HepG2 (cell line): Measurements from ENCODE around the gene DNAJC4. TPM values are rescaled to one million over a fixed set of nuclear protein-coding genes. Genes with fewer than 3 reads are reported as not detected.

Source experiments
- AKAP8 ChIP-seq: sonication (generic); formaldehyde crosslinking; IDR thresholded peaks from 2 replicates; pipeline ENCODE4 v1.5.1; 2020; ENCODE audit warnings: mild to moderate bottlenecking, missing genetic modification reagents
- CCAR2 ChIP-seq: fragments of 200-400 bp; formaldehyde crosslinking; optimal IDR thresholded peaks from 2 replicates; pipeline ENCODE3; 2018; ENCODE audit warnings: low read depth, mild to moderate bottlenecking, low read length, moderate library complexity
- HNF4A ChIP-seq: sonication (generic); formaldehyde crosslinking; IDR thresholded peaks from 2 replicates; pipeline ENCODE4 v1.4.0; 2020; ENCODE audit warnings: missing genetic modification reagents
- MAZ ChIP-seq, 2 experiments: sonication (generic) in 1 of 2; formaldehyde crosslinking in 1 of 2; IDR thresholded peaks; 2 replicates each; pipeline versions ENCODE4 v1.5.0 to v1.6.1; 2012 to 2020; ENCODE audit warnings: low read depth in 2 of 2, mild to moderate bottlenecking in 2 of 2, borderline replicate concordance in 1 of 2, improper control_type of control experiment in 1 of 2, low read length in 1 of 2, missing genetic modification reagents in 1 of 2, moderate library complexity in 1 of 2
- MBNL3 ChIP-seq: fragments of 250-450 bp; sonication (Bioruptor Pico); conservative IDR thresholded peaks from 2 replicates; pipeline ENCODE4 v1.8.0; 2022; ENCODE audit warnings: mild to moderate bottlenecking, inconsistent platforms
- MIER3 ChIP-seq: IDR thresholded peaks from 2 replicates; pipeline ENCODE4 v1.6.1; 2016; ENCODE audit warnings: missing compliant biosample characterization, borderline replicate concordance
- NCOA1 ChIP-seq: sonication (generic); formaldehyde crosslinking; IDR thresholded peaks from 2 replicates; pipeline ENCODE4 v1.9.0; 2021; ENCODE audit warnings: missing genetic modification reagents
- NFYB ChIP-seq: sonication (generic); formaldehyde crosslinking; IDR thresholded peaks from 2 replicates; pipeline ENCODE4 v1.4.0; 2020; ENCODE audit warnings: missing genetic modification reagents
- POLR2AphosphoS5 ChIP-seq: IDR thresholded peaks from 2 replicates; pipeline ENCODE4 v1.6.1; 2012; ENCODE audit warnings: low read depth, low read length
- POLR2G ChIP-seq: fragments of 200-400 bp; formaldehyde crosslinking; IDR thresholded peaks from 2 replicates; pipeline ENCODE4 v1.6.1; 2018; ENCODE audit warnings: mild to moderate bottlenecking, low read depth, low read length, moderate library complexity
- SMAD3 ChIP-seq: sonication (generic); formaldehyde crosslinking; IDR thresholded peaks from 2 replicates; pipeline ENCODE4 v1.4.0; 2020; ENCODE audit warnings: missing genetic modification reagents
- THYN1 ChIP-seq: sonication (generic); formaldehyde crosslinking; IDR thresholded peaks from 2 replicates; pipeline ENCODE4 v1.8.1; 2023; ENCODE audit warnings: low read depth, mild to moderate bottlenecking, moderate library complexity, missing genetic modification reagents, borderline replicate concordance
- TMF1 ChIP-seq: sonication (generic); formaldehyde crosslinking; IDR thresholded peaks from 2 replicates; pipeline ENCODE4 v1.8.1; 2022; ENCODE audit warnings: low read depth, missing genetic modification reagents
- ZNF558 ChIP-seq: sonication (generic); formaldehyde crosslinking; IDR thresholded peaks from 2 replicates; pipeline ENCODE4 v1.9.0; 2022; ENCODE audit warnings: mild to moderate bottlenecking, missing genetic modification reagents, borderline replicate concordance
- ZNF572 ChIP-seq: sonication (generic); formaldehyde crosslinking; IDR thresholded peaks from 2 replicates; pipeline ENCODE4 v1.5.1; 2020; ENCODE audit warnings: mild to moderate bottlenecking, missing genetic modification reagents
- ZNF720 ChIP-seq: sonication (generic); formaldehyde crosslinking; IDR thresholded peaks from 2 replicates; pipeline ENCODE4 v1.4.0; 2020; ENCODE audit warnings: missing genetic modification reagents
- polyA plus RNA-seq, 8 experiments: library from polyadenylated mRNA; depleted of rRNA in 3 of 8; stranded (reverse) in 7 of 8; unstranded in 1 of 8; fragments of >200 nt; fragmentation: Illumina TruSeq in 4 of 8; extraction: Trizol in 4 of 8; gene quantifications; 2 replicates each; pipeline versions ENCODE4 v1.2.1 to v1.2.3, GENCODE V29; 2011 to 2016; ENCODE audit warnings: low read depth in 4 of 8, missing spikeins in 1 of 8, mixed read lengths in 1 of 8; ENCODE audit not compliant: insufficient read depth in 1 of 8
- total RNA-seq, 5 experiments: library from RNA; depleted of rRNA; stranded (reverse); fragments of >200 nt; fragmentation: Illumina TruSeq; extraction: Trizol; gene quantifications; 2 replicates each; pipeline ENCODE4 v1.2.3, GENCODE V29; 2016; ENCODE audit warnings: low read depth in 1 of 5
- TF ChIP-seq, protein P1 (sequence below): sonication (generic); formaldehyde crosslinking; IDR thresholded peaks from 2 replicates; pipeline ENCODE4 v1.4.0; 2020; ENCODE audit warnings: missing genetic modification reagents, borderline replicate concordance
- TF ChIP-seq, protein P2 (sequence below): sonication (generic); formaldehyde crosslinking; IDR thresholded peaks from 2 replicates; pipeline ENCODE4 v1.4.0; 2020; ENCODE audit warnings: mild to moderate bottlenecking, missing genetic modification reagents
- TF ChIP-seq, protein P3 (sequence below): IDR thresholded peaks from 2 replicates; pipeline ENCODE4 v1.6.1; 2016
- TF ChIP-seq, protein P4 (sequence below): sonication (generic); formaldehyde crosslinking; IDR thresholded peaks from 2 replicates; pipeline ENCODE4 v1.4.0; 2020; ENCODE audit warnings: mild to moderate bottlenecking, missing genetic modification reagents

The DNAJC4 gene
- total and polyA plus RNA-seq, 2 of the 13 experiments (the other 11 are each of a cell fraction or from before 2014, with no cell fraction given), result 10.3 to 60.8 TPM

DNA sequence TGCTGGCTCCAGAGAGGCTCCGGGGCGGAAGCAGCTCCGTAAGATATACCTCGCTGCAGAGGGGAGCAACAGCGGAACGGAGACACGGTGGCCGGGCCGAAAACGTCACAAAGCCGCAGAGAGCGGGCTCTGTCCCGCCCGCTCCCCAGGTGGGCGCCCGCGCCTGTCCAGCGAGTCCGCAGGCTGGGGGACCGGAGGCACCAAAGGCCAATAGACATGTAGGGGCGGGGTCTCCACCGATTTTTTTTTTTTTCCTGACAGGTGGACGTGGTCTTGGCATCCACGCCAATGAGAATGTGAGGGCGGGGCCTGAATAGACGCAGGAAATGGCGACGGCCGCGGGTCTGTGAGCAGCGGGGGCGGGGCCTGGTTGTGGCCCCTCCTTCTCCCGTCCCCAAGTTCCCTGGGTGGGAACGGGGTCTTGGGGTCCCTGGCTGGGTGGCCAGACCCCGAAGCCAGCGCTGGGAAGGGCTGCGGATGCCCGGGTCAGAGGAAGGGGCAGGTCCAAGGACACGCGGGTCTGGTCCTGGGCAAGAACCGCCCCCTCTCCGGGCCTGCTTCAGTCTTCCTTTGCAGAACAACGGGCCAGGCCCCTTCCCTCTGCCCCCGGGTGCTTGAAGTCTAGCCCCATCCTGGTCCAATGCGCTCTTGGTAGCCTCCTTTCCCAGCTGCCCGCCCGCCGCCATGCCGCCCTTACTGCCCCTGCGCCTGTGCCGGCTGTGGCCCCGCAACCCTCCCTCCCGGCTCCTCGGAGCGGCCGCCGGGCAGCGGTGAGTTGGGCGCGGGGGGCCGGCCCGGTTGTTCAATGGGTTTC is at the start of gene DNAJC4 (continued):
- TF ChIP-seq HNF4A (CRISPR knock-in tag) (no peak), POLR2AphosphoS5 (peak; percentile 69), TMF1 (CRISPR knock-in tag) (peak; percentile 82; the same call in 1 of the 2 replicates), THYN1 (CRISPR knock-in tag) (0 out of 2 replicates have a peak, but pooled peaks have one; percentile 85), AKAP8 (peak; percentile 95; the same call in 1 of the 2 replicates), CCAR2 (no peak), ZNF572 (CRISPR knock-in tag) (no peak), MAZ (IDR thresholded peaks at IDR 0.05; ENCODE audit: borderline replicate concordance, low read depth, low read length) (0 out of 2 replicates have a peak, but pooled peaks have one; percentile 3), MAZ (CRISPR knock-in tag; IDR thresholded peaks at IDR 0.05; ENCODE audit: low read depth) (peak; percentile 57; the same call in 1 of the 2 replicates), SMAD3 (0 out of 2 replicates have a peak, but pooled peaks have one; percentile 25), NFYB (CRISPR knock-in tag) (peak; percentile 76), MBNL3 (CRISPR knock-in tag) (no peak), MIER3 (no peak), ZNF558 (CRISPR knock-in tag) (peak; percentile 83; the same call in 1 of the 2 replicates), POLR2G (peak; percentile 78), NCOA1 (peak; percentile 74; the same call in 1 of the 2 replicates), ZNF720 (CRISPR knock-in tag) (no peak)
- TF ChIP-seq, protein P1, sequence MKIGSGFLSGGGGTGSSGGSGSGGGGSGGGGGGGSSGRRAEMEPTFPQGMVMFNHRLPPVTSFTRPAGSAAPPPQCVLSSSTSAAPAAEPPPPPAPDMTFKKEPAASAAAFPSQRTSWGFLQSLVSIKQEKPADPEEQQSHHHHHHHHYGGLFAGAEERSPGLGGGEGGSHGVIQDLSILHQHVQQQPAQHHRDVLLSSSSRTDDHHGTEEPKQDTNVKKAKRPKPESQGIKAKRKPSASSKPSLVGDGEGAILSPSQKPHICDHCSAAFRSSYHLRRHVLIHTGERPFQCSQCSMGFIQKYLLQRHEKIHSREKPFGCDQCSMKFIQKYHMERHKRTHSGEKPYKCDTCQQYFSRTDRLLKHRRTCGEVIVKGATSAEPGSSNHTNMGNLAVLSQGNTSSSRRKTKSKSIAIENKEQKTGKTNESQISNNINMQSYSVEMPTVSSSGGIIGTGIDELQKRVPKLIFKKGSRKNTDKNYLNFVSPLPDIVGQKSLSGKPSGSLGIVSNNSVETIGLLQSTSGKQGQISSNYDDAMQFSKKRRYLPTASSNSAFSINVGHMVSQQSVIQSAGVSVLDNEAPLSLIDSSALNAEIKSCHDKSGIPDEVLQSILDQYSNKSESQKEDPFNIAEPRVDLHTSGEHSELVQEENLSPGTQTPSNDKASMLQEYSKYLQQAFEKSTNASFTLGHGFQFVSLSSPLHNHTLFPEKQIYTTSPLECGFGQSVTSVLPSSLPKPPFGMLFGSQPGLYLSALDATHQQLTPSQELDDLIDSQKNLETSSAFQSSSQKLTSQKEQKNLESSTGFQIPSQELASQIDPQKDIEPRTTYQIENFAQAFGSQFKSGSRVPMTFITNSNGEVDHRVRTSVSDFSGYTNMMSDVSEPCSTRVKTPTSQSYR (CRISPR knock-in tag), result no peak
- TF ChIP-seq, protein P2, sequence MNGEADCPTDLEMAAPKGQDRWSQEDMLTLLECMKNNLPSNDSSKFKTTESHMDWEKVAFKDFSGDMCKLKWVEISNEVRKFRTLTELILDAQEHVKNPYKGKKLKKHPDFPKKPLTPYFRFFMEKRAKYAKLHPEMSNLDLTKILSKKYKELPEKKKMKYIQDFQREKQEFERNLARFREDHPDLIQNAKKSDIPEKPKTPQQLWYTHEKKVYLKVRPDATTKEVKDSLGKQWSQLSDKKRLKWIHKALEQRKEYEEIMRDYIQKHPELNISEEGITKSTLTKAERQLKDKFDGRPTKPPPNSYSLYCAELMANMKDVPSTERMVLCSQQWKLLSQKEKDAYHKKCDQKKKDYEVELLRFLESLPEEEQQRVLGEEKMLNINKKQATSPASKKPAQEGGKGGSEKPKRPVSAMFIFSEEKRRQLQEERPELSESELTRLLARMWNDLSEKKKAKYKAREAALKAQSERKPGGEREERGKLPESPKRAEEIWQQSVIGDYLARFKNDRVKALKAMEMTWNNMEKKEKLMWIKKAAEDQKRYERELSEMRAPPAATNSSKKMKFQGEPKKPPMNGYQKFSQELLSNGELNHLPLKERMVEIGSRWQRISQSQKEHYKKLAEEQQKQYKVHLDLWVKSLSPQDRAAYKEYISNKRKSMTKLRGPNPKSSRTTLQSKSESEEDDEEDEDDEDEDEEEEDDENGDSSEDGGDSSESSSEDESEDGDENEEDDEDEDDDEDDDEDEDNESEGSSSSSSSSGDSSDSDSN (CRISPR knock-in tag), result peak; percentile 58; the same call in 1 of the 2 replicates
- TF ChIP-seq, protein P3, sequence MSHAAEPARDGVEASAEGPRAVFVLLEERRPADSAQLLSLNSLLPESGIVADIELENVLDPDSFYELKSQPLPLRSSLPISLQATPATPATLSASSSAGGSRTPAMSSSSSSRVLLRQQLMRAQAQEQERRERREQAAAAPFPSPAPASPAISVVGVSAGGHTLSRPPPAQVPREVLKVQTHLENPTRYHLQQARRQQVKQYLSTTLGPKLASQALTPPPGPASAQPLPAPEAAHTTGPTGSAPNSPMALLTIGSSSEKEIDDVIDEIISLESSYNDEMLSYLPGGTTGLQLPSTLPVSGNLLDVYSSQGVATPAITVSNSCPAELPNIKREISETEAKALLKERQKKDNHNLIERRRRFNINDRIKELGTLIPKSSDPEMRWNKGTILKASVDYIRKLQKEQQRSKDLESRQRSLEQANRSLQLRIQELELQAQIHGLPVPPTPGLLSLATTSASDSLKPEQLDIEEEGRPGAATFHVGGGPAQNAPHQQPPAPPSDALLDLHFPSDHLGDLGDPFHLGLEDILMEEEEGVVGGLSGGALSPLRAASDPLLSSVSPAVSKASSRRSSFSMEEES (CRISPR knock-in tag), result 0 out of 2 replicates have a peak, but pooled peaks have one; percentile 23
- TF ChIP-seq, protein P4, sequence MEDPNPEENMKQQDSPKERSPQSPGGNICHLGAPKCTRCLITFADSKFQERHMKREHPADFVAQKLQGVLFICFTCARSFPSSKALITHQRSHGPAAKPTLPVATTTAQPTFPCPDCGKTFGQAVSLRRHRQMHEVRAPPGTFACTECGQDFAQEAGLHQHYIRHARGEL (CRISPR knock-in tag), result no peak
